Measurements from ENCODE around the gene SLF2. TPM values are rescaled to one million over a fixed set of nuclear protein-coding genes. Genes with fewer than 3 reads are reported as not detected.

Gene SLF2
- total RNA-seq = 17.0 TPM

GRCh38 chr10:100912605-100913469 lies at the start of gene SLF2:
Gene SLF2 (plus strand): TSS chr10:100912963. CDS start chr10:100913111, 148 bp downstream.
- peak within 1 kb of the TSS; percentile 99 for H3K4me3 ChIP-seq (ENCODE audit: low read length)
- no peaks in the 10 kb centered on the region for H3K27me3 ChIP-seq (ENCODE audit: insufficient read depth, low read length)
- peaks cover 25% of the 10 kb centered on the region for H3K4me1 ChIP-seq (ENCODE audit: insufficient read depth, low read length)
- no peaks in the 10 kb centered on the region for H3K9me3 ChIP-seq (ENCODE audit: low read depth, low read length)

GRCh38 chr10:100863433-100863832 lies 49.3 kb upstream of the SLF2 start:
- H3K4me3 ChIP-seq (ENCODE audit: low read length) = no peak overlapping the region
- no peaks in the 10 kb centered on the region for H3K9me3 ChIP-seq (ENCODE audit: low read depth, low read length)
- peaks cover 10% of the 10 kb centered on the region for H3K27me3 ChIP-seq (ENCODE audit: insufficient read depth, low read length)
- no peaks in the 10 kb centered on the region for H3K4me1 ChIP-seq (ENCODE audit: insufficient read depth, low read length)

GRCh38 chr10:100864036-100864885 lies 48.5 kb upstream of the SLF2 start:
- H3K4me1 ChIP-seq (ENCODE audit: insufficient read depth, low read length) = no peaks in the 10 kb centered on the region
- H3K9me3 ChIP-seq (ENCODE audit: low read depth, low read length) = no peaks in the 10 kb centered on the region
- no peak overlapping the region for H3K4me3 ChIP-seq (ENCODE audit: low read length)
- H3K27me3 ChIP-seq (ENCODE audit: insufficient read depth, low read length) = peaks cover 10% of the 10 kb centered on the region

GRCh38 chr10:100864978-100865377 lies 47.8 kb upstream of the SLF2 start:
- H3K9me3 ChIP-seq (ENCODE audit: low read depth, low read length) = no peaks in the 10 kb centered on the region
- peaks cover 10% of the 10 kb centered on the region for H3K27me3 ChIP-seq (ENCODE audit: insufficient read depth, low read length)
- H3K4me1 ChIP-seq (ENCODE audit: insufficient read depth, low read length) = no peaks in the 10 kb centered on the region
- H3K4me3 ChIP-seq (ENCODE audit: low read length) = no peak overlapping the region

- no peaks in the 10 kb centered on the region for H3K9me3 ChIP-seq (ENCODE audit: low read depth, low read length)
- H3K27me3 ChIP-seq (ENCODE audit: insufficient read depth, low read length) = peaks cover 10% of the 10 kb centered on the region
- H3K4me1 ChIP-seq (ENCODE audit: insufficient read depth, low read length) = no peaks in the 10 kb centered on the region
- H3K4me3 ChIP-seq (ENCODE audit: low read length) = no peak overlapping the region
Measured at GRCh38 chr10:100866010-100866409, 46.8 kb upstream of the SLF2 start.

GRCh38 chr10:100866575-100867098 lies 46.1 kb upstream of the SLF2 start:
- H3K4me3 ChIP-seq (ENCODE audit: low read length) = no peak overlapping the region
- H3K4me1 ChIP-seq (ENCODE audit: insufficient read depth, low read length) = no peaks in the 10 kb centered on the region
- H3K27me3 ChIP-seq (ENCODE audit: insufficient read depth, low read length) = peaks cover 10% of the 10 kb centered on the region
- no peaks in the 10 kb centered on the region for H3K9me3 ChIP-seq (ENCODE audit: low read depth, low read length)

- Histone ChIP-seq H3K4me3 (ENCODE audit: low read length) (no peak overlapping the region), H3K9me3 (ENCODE audit: low read depth, low read length) (no peaks in the 10 kb centered on the region), H3K27me3 (ENCODE audit: insufficient read depth, low read length) (peaks cover 10% of the 10 kb centered on the region), H3K4me1 (ENCODE audit: insufficient read depth, low read length) (no peaks in the 10 kb centered on the region)
Measured at GRCh38 chr10:100867261-100867963, 45.4 kb upstream of the SLF2 start.

GRCh38 chr10:100868382-100868781 lies 44.4 kb upstream of the SLF2 start:
- Histone ChIP-seq H3K4me3 (ENCODE audit: low read length) (no peak overlapping the region), H3K9me3 (ENCODE audit: low read depth, low read length) (no peaks in the 10 kb centered on the region), H3K4me1 (ENCODE audit: insufficient read depth, low read length) (no peaks in the 10 kb centered on the region), H3K27me3 (ENCODE audit: insufficient read depth, low read length) (peaks cover 10% of the 10 kb centered on the region)

GRCh38 chr10:100869399-100869798 lies 43.4 kb upstream of the SLF2 start:
- Histone ChIP-seq H3K9me3 (ENCODE audit: low read depth, low read length) (no peaks in the 10 kb centered on the region), H3K4me3 (ENCODE audit: low read length) (no peak overlapping the region), H3K4me1 (ENCODE audit: insufficient read depth, low read length) (no peaks in the 10 kb centered on the region), H3K27me3 (ENCODE audit: insufficient read depth, low read length) (peaks cover 10% of the 10 kb centered on the region)

GRCh38 chr10:100872034-100872791 lies 40.5 kb upstream of the SLF2 start:
- H3K4me3 ChIP-seq (ENCODE audit: low read length) = no peak overlapping the region
- H3K27me3 ChIP-seq (ENCODE audit: insufficient read depth, low read length) = peaks cover 3% of the 10 kb centered on the region
- no peaks in the 10 kb centered on the region for H3K9me3 ChIP-seq (ENCODE audit: low read depth, low read length)
- no peaks in the 10 kb centered on the region for H3K4me1 ChIP-seq (ENCODE audit: insufficient read depth, low read length)

- no peak overlapping the region for H3K4me3 ChIP-seq (ENCODE audit: low read length)
- H3K27me3 ChIP-seq (ENCODE audit: insufficient read depth, low read length) = no peaks in the 10 kb centered on the region
- no peaks in the 10 kb centered on the region for H3K9me3 ChIP-seq (ENCODE audit: low read depth, low read length)
- H3K4me1 ChIP-seq (ENCODE audit: insufficient read depth, low read length) = no peaks in the 10 kb centered on the region
Measured at GRCh38 chr10:100873146-100873826, 39.5 kb upstream of the SLF2 start.

- Histone ChIP-seq H3K9me3 (ENCODE audit: low read depth, low read length) (no peaks in the 10 kb centered on the region), H3K27me3 (ENCODE audit: insufficient read depth, low read length) (no peaks in the 10 kb centered on the region), H3K4me1 (ENCODE audit: insufficient read depth, low read length) (no peaks in the 10 kb centered on the region), H3K4me3 (ENCODE audit: low read length) (no peak overlapping the region)
Measured at GRCh38 chr10:100873827-100874326, 38.9 kb upstream of the SLF2 start.

GRCh38 chr10:100874702-100875483 lies 37.9 kb upstream of the SLF2 start:
- Histone ChIP-seq H3K4me3 (ENCODE audit: low read length) (no peak overlapping the region), H3K9me3 (ENCODE audit: low read depth, low read length) (no peaks in the 10 kb centered on the region), H3K27me3 (ENCODE audit: insufficient read depth, low read length) (no peaks in the 10 kb centered on the region), H3K4me1 (ENCODE audit: insufficient read depth, low read length) (no peaks in the 10 kb centered on the region)
